HK-2 (cell line): ENCODE measurements around the gene PIR.

Experiments used
- DNase-seq: peaks from one replicate; pipeline ENCODE4 v3.0.0-alpha.2; 2018; ENCODE audit not compliant: unreplicated experiment

PIR gene

DNA sequence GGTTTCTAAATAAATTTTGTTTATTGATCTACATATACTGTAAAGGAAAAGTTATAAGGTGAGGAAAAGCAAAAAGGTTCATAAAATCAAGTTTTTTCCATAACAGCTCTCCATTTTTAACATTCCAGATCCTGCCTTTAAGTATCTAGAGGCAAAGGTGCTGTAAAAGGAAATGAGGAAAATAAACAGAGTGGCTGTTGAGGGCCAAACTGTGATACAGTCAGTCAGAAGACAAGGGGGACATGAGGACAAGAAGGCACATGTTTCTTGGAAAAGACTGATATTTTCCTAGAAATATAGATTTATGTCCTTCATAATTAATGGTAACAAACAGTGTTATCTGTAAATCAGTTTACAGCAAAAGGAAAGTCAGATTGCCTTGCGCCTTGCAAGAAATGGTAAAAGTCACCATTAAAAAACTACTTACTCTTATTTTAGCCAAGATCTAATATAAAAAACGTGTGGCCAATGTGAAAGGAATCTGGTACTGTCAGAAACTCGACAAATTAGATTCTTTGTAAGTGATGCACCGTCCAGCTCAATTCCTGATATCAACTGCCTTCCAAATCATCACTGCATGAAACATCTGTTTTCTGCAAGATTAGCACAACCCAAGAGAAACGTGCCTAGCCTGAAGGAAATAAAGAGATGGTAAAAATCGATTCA lies 75.0 kb downstream of the PIR start:
- no peak for DNase-seq

GRCh38 chrX:15416133-15416993 lies 76.8 kb downstream of the PIR start:
- DNase-seq = no peak

- no peak for DNase-seq
These were observed 80.0 kb downstream of the PIR start for GRCh38 chrX:15413101-15413500.

DNA sequence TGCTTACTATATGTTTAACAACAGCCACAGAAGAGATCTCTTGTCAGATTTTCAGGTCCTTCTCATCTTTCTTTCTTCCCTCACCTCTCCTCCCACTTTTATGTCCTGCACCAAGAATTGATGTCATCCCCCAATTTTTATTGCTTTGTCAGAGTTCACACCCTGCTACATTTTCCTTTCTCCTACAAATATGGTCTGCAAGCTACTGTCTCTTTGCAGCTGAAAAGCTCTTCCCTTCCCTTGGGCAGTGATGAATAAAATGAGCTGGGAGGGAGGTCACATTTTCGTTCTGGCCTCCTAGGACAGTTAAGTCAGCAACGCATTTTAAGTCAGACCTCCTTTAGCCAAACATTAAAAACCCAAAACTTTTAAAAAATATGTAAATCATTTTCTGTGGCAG lies 82.2 kb downstream of the PIR start:
- DNase-seq = no peak

GRCh38 chrX:15410430-15410829 lies 82.7 kb downstream of the PIR start:
- no peak for DNase-seq

DNA sequence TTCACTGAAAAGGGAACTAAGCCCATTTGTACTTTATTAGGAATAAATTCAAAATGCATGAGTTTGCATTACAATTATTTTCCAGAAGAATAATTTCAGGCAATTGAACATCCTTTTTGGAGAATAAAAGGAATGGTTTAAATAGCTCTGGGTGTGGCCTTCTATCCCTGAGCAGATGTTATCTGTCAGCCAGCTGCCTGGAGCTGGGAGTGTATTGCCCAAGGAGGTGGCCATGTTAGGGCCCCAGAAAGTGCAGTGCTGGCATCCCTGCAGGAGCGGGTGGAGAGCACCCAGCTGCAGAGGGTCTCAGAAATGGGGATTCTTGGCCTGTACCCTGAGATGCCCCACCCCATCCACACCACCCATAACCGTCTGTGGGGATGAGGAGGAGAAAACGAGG lies 87.3 kb downstream of the PIR start:
- DNase-seq = no peak

- DNase-seq = no peak
These were observed 88.6 kb downstream of the PIR start for GRCh38 chrX:15404401-15405096.

- no peak for DNase-seq
These were observed 91.8 kb downstream of the PIR start for GRCh38 chrX:15401378-15401777.

- no peak for DNase-seq
These were observed 93.2 kb downstream of the PIR start for GRCh38 chrX:15399962-15400391.

- no peak for DNase-seq
These were observed 94.3 kb downstream of the PIR start for GRCh38 chrX:15398874-15399273.

- no peak for DNase-seq
These were observed 97.3 kb downstream of the PIR start for GRCh38 chrX:15395789-15396188.

GRCh38 chrX:15391850-15392249 lies 101.3 kb downstream of the PIR start:
- DNase-seq = no peak

DNA sequence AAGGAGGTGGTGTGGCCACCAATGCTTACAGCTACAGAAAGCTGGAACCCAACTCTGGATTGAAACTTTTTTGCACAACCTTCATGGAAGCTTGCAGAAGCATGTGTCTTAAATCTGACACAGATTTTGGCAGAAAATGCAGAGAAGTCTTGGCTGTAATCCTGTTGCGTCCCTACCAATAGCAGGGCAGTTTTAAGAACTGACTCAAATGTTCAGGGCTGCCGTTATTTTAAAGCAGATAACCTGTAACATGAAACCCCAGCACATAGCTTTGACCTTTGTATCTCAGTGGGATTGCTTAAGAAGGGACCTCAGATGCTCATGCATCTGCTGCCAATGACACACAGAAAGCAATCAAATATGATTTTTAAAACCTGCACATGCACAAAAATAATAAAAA lies 108.8 kb downstream of the PIR start, which contains the start of gene VEGFD:
TSS of gene VEGFD (minus strand) at position 110 of the 400 bp plus-strand sequence. CDS start 467 bp downstream, outside the sequence.
- DNase-seq = no peak

- DNase-seq = no peak
These were observed 110.3 kb downstream of the PIR start for GRCh38 chrX:15382813-15383212.

DNA sequence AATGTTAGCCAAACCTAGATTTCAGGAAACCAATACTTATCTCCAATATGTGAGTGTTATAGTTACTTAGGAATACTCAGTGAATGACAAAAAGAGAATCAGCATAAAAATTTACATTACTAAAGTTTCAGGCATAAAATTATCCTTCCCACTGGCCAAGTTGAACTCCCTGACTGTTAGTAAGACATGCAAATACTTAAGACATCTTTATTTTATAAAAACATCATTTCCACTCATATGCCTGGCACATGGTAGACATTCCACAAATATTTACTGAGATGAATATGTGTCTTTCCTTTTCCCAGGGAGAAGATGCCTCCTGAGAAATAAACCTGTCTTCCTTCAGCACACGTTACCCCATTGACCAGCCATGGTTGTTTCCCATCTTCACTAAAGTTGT lies 116.2 kb downstream of the PIR start:
- no peak for DNase-seq

DNA sequence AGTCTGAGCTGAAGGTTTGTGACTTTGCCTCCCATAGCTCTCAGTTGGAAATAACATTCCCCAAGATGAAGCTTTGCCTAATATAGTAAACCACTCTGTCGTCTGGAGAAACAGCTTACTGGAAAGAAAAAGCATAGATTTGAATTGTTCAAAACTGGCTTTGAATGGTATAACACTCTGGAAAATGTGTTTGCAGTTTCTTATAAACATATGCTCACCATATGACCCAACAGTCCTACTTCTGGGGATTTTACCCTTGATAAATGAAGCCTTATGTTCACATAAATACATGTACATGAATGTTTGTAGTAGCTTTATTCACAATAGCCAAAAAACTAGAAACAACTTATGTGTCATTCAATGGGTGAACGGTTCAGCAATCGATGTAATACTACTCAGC lies 119.2 kb downstream of the PIR start:
- no peak for DNase-seq

DNA sequence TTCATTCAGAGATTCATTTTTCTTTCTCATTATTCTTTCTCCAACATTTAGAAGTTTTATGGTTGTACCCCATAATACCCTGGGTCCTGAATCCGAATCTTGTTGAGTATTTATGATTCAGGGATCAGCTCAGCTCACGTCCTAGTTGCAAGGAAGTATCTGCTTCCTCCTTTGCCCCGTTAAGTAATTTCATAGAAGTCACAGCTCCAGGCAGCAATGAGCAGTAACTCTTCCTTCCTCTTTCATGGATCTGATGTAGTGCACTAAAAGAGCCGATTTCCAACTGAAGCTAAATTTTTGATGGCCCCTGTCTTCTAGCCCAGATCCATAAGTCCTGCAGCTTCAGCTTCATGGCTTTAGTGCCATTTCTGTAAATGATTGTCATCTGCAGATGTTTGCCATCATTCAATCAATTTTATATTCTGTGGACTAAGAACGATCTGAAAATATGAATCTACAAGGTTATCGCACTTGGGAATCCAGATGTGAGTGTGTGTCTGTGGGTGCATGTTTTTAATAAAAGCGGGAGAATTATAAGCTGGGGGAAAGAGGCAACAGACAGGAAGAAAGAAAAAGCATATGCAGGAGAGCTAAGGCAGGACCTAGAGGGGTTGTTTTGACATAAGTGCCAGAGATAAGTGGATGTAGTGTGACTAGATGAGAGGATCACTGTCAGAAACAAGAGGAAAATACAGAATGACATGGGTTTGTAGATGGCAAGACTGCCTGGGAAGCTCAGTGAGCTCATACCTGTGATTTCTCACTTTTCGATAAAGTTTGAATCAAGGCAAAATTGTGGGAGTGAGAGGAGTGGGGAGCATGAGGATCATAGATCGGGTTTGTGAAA lies 126.4 kb downstream of the PIR start:
- DNase-seq = no peak

- DNase-seq = no peak
These were observed 133.4 kb downstream of the PIR start for GRCh38 chrX:15359701-15360100.

DNA sequence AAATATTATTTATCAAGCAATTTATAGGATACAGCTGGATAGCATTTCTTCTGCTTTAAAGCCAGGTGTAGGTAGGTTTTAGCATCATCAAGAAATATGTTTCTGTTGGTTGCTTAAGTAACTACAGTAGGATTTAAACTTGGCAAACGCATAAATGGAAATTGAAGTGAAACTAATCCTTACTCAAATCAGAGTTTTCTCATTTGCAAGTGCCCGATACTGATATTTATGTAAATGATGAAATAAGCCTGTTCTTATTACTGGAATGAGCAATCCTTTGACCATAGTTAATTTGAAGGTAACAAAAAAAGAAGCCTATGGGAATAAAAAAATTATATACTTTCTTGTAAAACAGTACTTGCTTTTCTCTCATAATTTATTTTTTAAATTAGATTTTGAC lies 134.6 kb downstream of the PIR start:
- DNase-seq = no peak

- DNase-seq = no peak
These were observed 136.7 kb downstream of the PIR start for GRCh38 chrX:15356444-15356843.

GRCh38 chrX:15350329-15350996 lies 142.7 kb downstream of the PIR start:
- DNase-seq = no peak
